Measurements from ENCODE around the gene GTF3C2. TPM values are rescaled to one million over a fixed set of nuclear protein-coding genes. Genes with fewer than 3 reads are reported as not detected.

Gene GTF3C2
- total and polyA plus RNA-seq, 9 of the 15 experiments (the other 6 are each of a cell fraction or from before 2014, with no cell fraction given): 35.5 to 96.8 (median 53.0) TPM

- TF ChIP-seq CTCF (IDR thresholded peaks at IDR 0.05 in 2 of 3, conservative IDR thresholded peaks at IDR 0.05 in 1 of 3; ENCODE audit: insufficient read depth in 2 of 3, low read depth in 1 of 3, low read length in 3 of 3): peak; percentile 92 to 97 (median 94)
- no peak for TF ChIP-seq CHD7 (IDR thresholded peaks at IDR 0.05; ENCODE audit: low read depth, low read length)
- peak; percentile 71 to 77 for TF ChIP-seq RAD21 (CRISPR knock-in tag; conservative IDR thresholded peaks at IDR 0.05 in 1 of 2, IDR thresholded peaks at IDR 0.05 in 1 of 2)
- no peak for TF ChIP-seq HMG20B (CRISPR knock-in tag; IDR thresholded peaks at IDR 0.05)
- TF ChIP-seq SP1 (CRISPR knock-in tag; IDR thresholded peaks at IDR 0.05): peak; percentile 100
- no peak for TF ChIP-seq TEAD4 (IDR thresholded peaks at IDR 0.05; ENCODE audit: low read length)
- peak; percentile 26 for TF ChIP-seq TEAD4 (CRISPR knock-in tag; IDR thresholded peaks at IDR 0.05; ENCODE audit: borderline replicate concordance)
- TF ChIP-seq ID3 (CRISPR knock-in tag; IDR thresholded peaks at IDR 0.05): no peak
- TF ChIP-seq ID3 (tag; IDR thresholded peaks at IDR 0.05): peak; percentile 71; the same call in 1 of the 2 replicates
- TF ChIP-seq CEBPB (tag; IDR thresholded peaks at IDR 0.05): peak; percentile 60
- peak; percentile 56; the same call in 1 of the 2 replicates for TF ChIP-seq ZBTB12 (CRISPR knock-in tag; IDR thresholded peaks at IDR 0.05)
- TF ChIP-seq BACH1 (tag; IDR thresholded peaks at IDR 0.05): no peak
Observed at GRCh38 chr2:27370026-27370815, 13.7 kb upstream of the GTF3C2 start, which contains the start of the genes EIF2B4 and SNX17 (continued).
